Measurements from ENCODE around the gene PTCH2. TPM values are rescaled to one million over a fixed set of nuclear protein-coding genes. Genes with fewer than 3 reads are reported as not detected.
A peak's percentile ranks its signal among the peaks of the same experiment; 100 is the strongest.

PTCH2 gene
- total and polyA plus RNA-seq, 2 donors (not counting 1 experiment from before 2014, with no cell fraction given): 1.3 to 1.7 TPM

DNA sequence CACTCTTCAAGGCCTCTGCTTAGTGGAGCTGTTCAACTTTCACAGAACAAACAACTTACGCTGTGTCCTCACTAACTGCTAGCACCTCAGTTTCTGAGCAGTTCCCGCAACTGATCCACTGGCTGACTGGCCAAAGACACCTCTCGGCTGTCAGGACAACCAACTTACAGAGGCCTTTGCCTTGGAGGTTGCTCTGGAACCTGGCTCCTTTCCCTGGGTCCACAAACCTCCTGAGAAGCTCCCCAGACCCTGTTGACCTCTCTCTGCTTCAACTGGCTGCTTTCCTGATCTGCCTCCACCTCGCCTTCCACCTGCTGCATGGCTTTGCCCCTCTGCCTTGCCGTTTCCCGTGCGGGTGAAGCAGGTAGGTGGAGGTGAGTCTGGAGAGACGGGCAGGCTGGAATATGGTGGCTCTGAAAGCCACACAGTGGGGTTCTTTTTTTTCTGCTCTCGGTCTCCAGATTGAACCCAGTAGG is 21.8 kb downstream of the PTCH2 start:
- no peaks in the 10 kb centered on the region for H3K27me3 Mint-ChIP-seq
- intact Hi-C loops (cut with micrococcal nuclease): no loop called here
- ChIA-PET POLR2A (interaction anchor here (0.6 to 5.2 kb wide), 6 partner anchors 13 to 482 kb away, joined by 5 to 61 read pairs (median 18); partner anchors contain the start of genes BTBD19, DYNLT4, PLK3 and RPS8), CTCF (interaction anchor here (0.8 to 6.7 kb wide), 10 partner anchors 15 to 482 kb away, joined by 3 to 70 read pairs (median 4); partner anchors contain the start of genes HECTD3, PLK3 and RNU5D-1)
- no peak overlapping the region for H3K27ac ChIP-seq (ENCODE audit: low read length in 2 of 2)
- H3K36me3 ChIP-seq (replicated peaks in 1 of 2; ENCODE audit: control extremely low read depth in 1 of 2, control insufficient read depth in 1 of 2, extremely low read depth in 1 of 2, insufficient read depth in 2 of 2, low read length in 1 of 2): no peaks in the 10 kb centered on the region
- no peaks in the 10 kb centered on the region for H3K27me3 ChIP-seq (replicated peaks in 1 of 4; ENCODE audit: control extremely low read depth in 1 of 4, control insufficient read depth in 3 of 4, insufficient read depth in 4 of 4, low read length in 3 of 4)
- H4K20me1 ChIP-seq (ENCODE audit: control insufficient read depth, insufficient read depth, low read length, poor library complexity, severe bottlenecking): no peaks in the 10 kb centered on the region
- no peak for DNase-seq
- H3K9me3 Mint-ChIP-seq (ENCODE audit: insufficient read depth): no peaks in the 10 kb centered on the region
- H3K4me3 ChIP-seq (ENCODE audit: control extremely low read depth in 1 of 5, extremely low read depth in 1 of 5, insufficient read depth in 1 of 5, low read depth in 2 of 5, low read length in 4 of 5): no peak overlapping the region
- no peak overlapping the region for H3K4me2 ChIP-seq (replicated peaks; ENCODE audit: low read depth, low read length, poor library complexity, severe bottlenecking)
- H3K9me3 ChIP-seq (ENCODE audit: control extremely low read depth in 1 of 3, control insufficient read depth in 2 of 3, insufficient read depth in 1 of 3, low read length in 2 of 3): no peaks in the 10 kb centered on the region
- ATAC-seq (ENCODE audit: low read depth): no peak
- H3K27ac Mint-ChIP-seq: peak overlapping the region; percentile 100
- H3K4me1 Mint-ChIP-seq: peaks cover 29% of the 10 kb centered on the region
- H2AFZ ChIP-seq (ENCODE audit: insufficient read depth, low read depth, low read length, poor library complexity, severe bottlenecking): no peak overlapping the region
- TF ChIP-seq, protein P1, sequence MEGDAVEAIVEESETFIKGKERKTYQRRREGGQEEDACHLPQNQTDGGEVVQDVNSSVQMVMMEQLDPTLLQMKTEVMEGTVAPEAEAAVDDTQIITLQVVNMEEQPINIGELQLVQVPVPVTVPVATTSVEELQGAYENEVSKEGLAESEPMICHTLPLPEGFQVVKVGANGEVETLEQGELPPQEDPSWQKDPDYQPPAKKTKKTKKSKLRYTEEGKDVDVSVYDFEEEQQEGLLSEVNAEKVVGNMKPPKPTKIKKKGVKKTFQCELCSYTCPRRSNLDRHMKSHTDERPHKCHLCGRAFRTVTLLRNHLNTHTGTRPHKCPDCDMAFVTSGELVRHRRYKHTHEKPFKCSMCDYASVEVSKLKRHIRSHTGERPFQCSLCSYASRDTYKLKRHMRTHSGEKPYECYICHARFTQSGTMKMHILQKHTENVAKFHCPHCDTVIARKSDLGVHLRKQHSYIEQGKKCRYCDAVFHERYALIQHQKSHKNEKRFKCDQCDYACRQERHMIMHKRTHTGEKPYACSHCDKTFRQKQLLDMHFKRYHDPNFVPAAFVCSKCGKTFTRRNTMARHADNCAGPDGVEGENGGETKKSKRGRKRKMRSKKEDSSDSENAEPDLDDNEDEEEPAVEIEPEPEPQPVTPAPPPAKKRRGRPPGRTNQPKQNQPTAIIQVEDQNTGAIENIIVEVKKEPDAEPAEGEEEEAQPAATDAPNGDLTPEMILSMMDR (IDR thresholded peaks at IDR 0.05): no peak
- TF ChIP-seq EZH2 (IDR thresholded peaks at IDR 0.05; ENCODE audit: borderline replicate concordance, insufficient read depth, low read depth, low read length, poor library complexity, severe bottlenecking): no peak
- H3K4me1 ChIP-seq (ENCODE audit: control insufficient read depth in 2 of 2, insufficient read depth in 2 of 2, low read length in 2 of 2): peaks cover 13 to 20% of the 10 kb centered on the region in 2 donors
- H3K9ac ChIP-seq (ENCODE audit: low read length): no peak overlapping the region
- no peaks in the 10 kb centered on the region for H3K79me2 ChIP-seq (ENCODE audit: control insufficient read depth, insufficient read depth, low read length)
- peak overlapping the region; percentile 93 for H3K4me3 Mint-ChIP-seq
- 98% methylated on average over 8 of the region's 9 CpGs for WGBS (ENCODE audit: insufficient coverage)
